GM21786 (cell line): ENCODE data around the gene NOL4L.

Experiments used
- ATAC-seq: cut with Tn5 transposase; IDR thresholded peaks from one replicate; pipeline ENCODE4 v1.9.1; 2021; ENCODE audit not compliant: unreplicated experiment

NOL4L gene

GRCh38 chr20:32527447-32528055, 57.6 kb downstream of the NOL4L start:
- ATAC-seq = no peak

GRCh38 chr20:32527052-32527446, 58.1 kb downstream of the NOL4L start:
- no peak for ATAC-seq

- no peak for ATAC-seq
Measured at GRCh38 chr20:32526541-32526940, 58.6 kb downstream of the NOL4L start.

- no peak for ATAC-seq
Measured at GRCh38 chr20:32526125-32526524, 59.0 kb downstream of the NOL4L start.

GRCh38 chr20:32524829-32525501, 60.2 kb downstream of the NOL4L start:
- no peak for ATAC-seq

- no peak for ATAC-seq
Measured at GRCh38 chr20:32523613-32524213, 61.4 kb downstream of the NOL4L start.

GRCh38 chr20:32522776-32523612, 62.1 kb downstream of the NOL4L start:
- no peak for ATAC-seq

GRCh38 chr20:32522526-32522775, 62.7 kb downstream of the NOL4L start:
- no peak for ATAC-seq

GRCh38 chr20:32521780-32522525, 63.2 kb downstream of the NOL4L start:
- no peak for ATAC-seq

- no peak for ATAC-seq
Measured at GRCh38 chr20:32520927-32521203, 64.3 kb downstream of the NOL4L start.

- ATAC-seq = no peak
Measured at GRCh38 chr20:32519381-32519730, 65.8 kb downstream of the NOL4L start.

- ATAC-seq = no peak
Measured at GRCh38 chr20:32518593-32519380, 66.3 kb downstream of the NOL4L start.

GRCh38 chr20:32517914-32518592, 67.1 kb downstream of the NOL4L start:
- no peak for ATAC-seq

- ATAC-seq = no peak
Measured at GRCh38 chr20:32517518-32517873, 67.6 kb downstream of the NOL4L start.

GRCh38 chr20:32516583-32517517, 68.3 kb downstream of the NOL4L start:
- no peak for ATAC-seq

- ATAC-seq = no peak
Measured at GRCh38 chr20:32515631-32516101, 69.5 kb downstream of the NOL4L start.

- no peak for ATAC-seq
Measured at GRCh38 chr20:32514760-32515159, 70.4 kb downstream of the NOL4L start.

- ATAC-seq = no peak
Measured at GRCh38 chr20:32513031-32513866, 71.9 kb downstream of the NOL4L start.
